Endothelial cell of umbilical vein (primary cell): ENCODE results near the gene AFF1. TPM values are rescaled to one million over a fixed set of nuclear protein-coding genes. Genes with fewer than 3 reads are reported as not detected.

Experiments
- BruUV-seq: library from RNA; stranded (reverse); fragments of 400-500 nt; replicated peaks from 2 replicates; lab custom pipeline; 2021; lab: Mats Ljungman, UMichigan
- CTCF ChIA-PET: fragments of 300-600, 350-600 bp; sonication (Branson Sonifier 250); formaldehyde crosslinking; loops from one replicate; lab custom pipeline; 2021; ENCODE audit warnings: antibody characterized with exemption, inconsistent platforms; lab: Charles Lee
- POLR2A ChIA-PET: fragments of 300-600, 350-600 bp; sonication (Branson Sonifier 250); formaldehyde crosslinking; loops from one replicate; lab custom pipeline; 2021; ENCODE audit warnings: antibody characterized with exemption, inconsistent platforms; lab: Charles Lee
- DNase-seq: peaks from one replicate; pipeline ENCODE4 v3.0.0-alpha.2; 2011; ENCODE audit warnings: low read depth, low spot score
- FAIRE-seq: peaks from 2 replicates; lab custom pipeline; 2011; peaks lifted over from hg19 to GRCh38; lab: Jason Lieb, UNC
- H2AFZ ChIP-seq: 2 replicates; pipeline ENCODE4 v1.6.0; 2012; ENCODE audit warnings: low read depth, low read length, control low read depth, inconsistent platforms
- H3K27ac ChIP-seq: 2 replicates; pipeline ENCODE4 v1.5.1; 2011; ENCODE audit warnings: low read depth, mild to moderate bottlenecking, control low read depth, low read length, moderate library complexity; ENCODE audit not compliant: insufficient read depth
- H3K27me3 ChIP-seq, 2 experiments: 2 replicates each; pipeline versions ENCODE4 v1.6.0 to v1.6.1; 2011; ENCODE audit warnings: low read length in 2 of 2, mixed read lengths in 1 of 2; ENCODE audit not compliant: control insufficient read depth in 2 of 2, insufficient read depth in 2 of 2
- H3K36me3 ChIP-seq, 2 experiments: 2 replicates in 1 of 2; 3 replicates in 1 of 2; pipeline ENCODE4 v1.5.1; 2011; ENCODE audit warnings: low read length in 2 of 2, mild to moderate bottlenecking in 1 of 2, moderate library complexity in 1 of 2; ENCODE audit not compliant: control insufficient read depth in 2 of 2, insufficient read depth in 2 of 2; ENCODE audit errors: extremely low read depth in 1 of 2
- H3K4me1 ChIP-seq: 3 replicates; pipeline ENCODE4 v1.5.1; 2011; ENCODE audit warnings: mild to moderate bottlenecking, low read length; ENCODE audit not compliant: control insufficient read depth, insufficient read depth; ENCODE audit errors: extremely low read depth
- H3K4me2 ChIP-seq: 2 replicates; pipeline ENCODE4 v1.6.1; 2011; ENCODE audit warnings: low read length, control low read depth, mixed read lengths; ENCODE audit not compliant: insufficient read depth
- H3K4me3 ChIP-seq, 3 experiments: fragments of 200-600 bp in 1 of 3; sonication (generic), shearing (Covaris generic) in 1 of 3; replicated peaks in 1 of 3; 2 replicates each; pipeline ENCODE4 v1.5.1; 2011 to 2016; ENCODE audit warnings: control low read depth in 3 of 3, low read length in 3 of 3, mild to moderate bottlenecking in 2 of 3, inconsistent platforms in 1 of 3, low read depth in 1 of 3, moderate library complexity in 1 of 3; ENCODE audit not compliant: insufficient read depth in 1 of 3
- H3K79me2 ChIP-seq: 2 replicates; pipeline ENCODE4 v1.6.0; 2012; ENCODE audit warnings: low read length, inconsistent platforms; ENCODE audit not compliant: control insufficient read depth, insufficient read depth
- H3K9ac ChIP-seq: replicated peaks from 2 replicates; pipeline ENCODE3; 2011; ENCODE audit warnings: low read length, control low read depth; ENCODE audit not compliant: insufficient read depth; ENCODE audit errors: extremely low read depth
- H3K9me1 ChIP-seq: replicated peaks from 3 replicates; pipeline ENCODE4 v1.6.0; 2011; ENCODE audit warnings: mild to moderate bottlenecking, low read length; ENCODE audit not compliant: control insufficient read depth, insufficient read depth; ENCODE audit errors: extremely low read depth
- H3K9me3 ChIP-seq: replicated peaks from 2 replicates; pipeline ENCODE4 v1.5.1; 2012; ENCODE audit warnings: low read length, inconsistent platforms; ENCODE audit not compliant: control insufficient read depth, insufficient read depth
- H4K20me1 ChIP-seq: replicated peaks from 2 replicates; pipeline ENCODE3; 2011; ENCODE audit warnings: mild to moderate bottlenecking, low read length; ENCODE audit not compliant: control insufficient read depth, insufficient read depth; ENCODE audit errors: extremely low read depth
- CTCF ChIP-seq, 2 donors: IDR thresholded peaks; 1 replicate in 1 of 2; 2 replicates in 1 of 2; pipeline ENCODE4 v1.5.1; 2011; ENCODE audit warnings: low read length in 2 of 2, mild to moderate bottlenecking in 2 of 2, moderate library complexity in 2 of 2, control low read depth in 1 of 2, inconsistent platforms in 1 of 2, low read depth in 1 of 2; ENCODE audit not compliant: insufficient read depth in 1 of 2; ENCODE audit errors: extremely low read depth in 1 of 2
- EZH2 ChIP-seq: IDR thresholded peaks from 2 replicates; pipeline ENCODE4 v1.6.1; 2012; ENCODE audit warnings: borderline replicate concordance, low read depth, mild to moderate bottlenecking, moderate library complexity, low read length, inconsistent platforms; ENCODE audit not compliant: severe bottlenecking
- FOS ChIP-seq: IDR thresholded peaks from 2 replicates; pipeline ENCODE4 v1.6.1; 2011; ENCODE audit warnings: mild to moderate bottlenecking, low read length, moderate library complexity, borderline replicate concordance; ENCODE audit not compliant: insufficient read depth
- GATA2 ChIP-seq: IDR thresholded peaks from 2 replicates; pipeline ENCODE4 v1.7.0; 2011; ENCODE audit warnings: low read depth, mild to moderate bottlenecking, moderate library complexity, mixed read lengths, low read length; ENCODE audit not compliant: insufficient read length, insufficient read depth
- JUN ChIP-seq: IDR thresholded peaks from 2 replicates; pipeline ENCODE4 v1.6.1; 2011; ENCODE audit warnings: borderline replicate concordance, low read depth; ENCODE audit not compliant: insufficient read length, insufficient read depth
- MAX ChIP-seq: IDR thresholded peaks from 2 replicates; pipeline ENCODE4 v1.6.1; 2011; ENCODE audit not compliant: insufficient read depth, insufficient read length
- MYC ChIP-seq: IDR thresholded peaks from one replicate; pipeline ENCODE4 v1.6.1; 2011; ENCODE audit warnings: mild to moderate bottlenecking, low read depth, low read length
- POLR2A ChIP-seq: IDR thresholded peaks from 2 replicates; pipeline ENCODE4 v1.6.1; 2012; ENCODE audit warnings: low read depth, mild to moderate bottlenecking, control low read depth, low read length
- POLR2AphosphoS5 ChIP-seq: IDR thresholded peaks from 2 replicates; pipeline ENCODE4 v1.6.1; 2012; ENCODE audit warnings: low read depth, mild to moderate bottlenecking, control low read depth, low read length, moderate library complexity; ENCODE audit not compliant: insufficient read depth
- dilution Hi-C: fragments of 300-500 bp; cut with MboI; formaldehyde crosslinking; loops from one replicate; pipeline ENCODE4 v1.15.0; 2019; ENCODE audit warnings: low sequenced_read_pairs; ENCODE audit not compliant: extremely low pct_ligation_motif_present
- intact Hi-C: fragments of 100-400 bp; cut with micrococcal nuclease; formaldehyde crosslinking; loops from one replicate; pipeline ENCODE4 v1.10.0; 2022
- polyA plus RNA-seq, 4 experiments: library from polyadenylated mRNA; depleted of rRNA in 3 of 4; stranded (reverse) in 3 of 4; unstranded in 1 of 4; fragments of >200 nt; gene quantifications; 2 replicates each; pipeline versions ENCODE4 v1.2.1 to v1.2.3, GENCODE V29; 2011 to 2012; ENCODE audit warnings: missing spikeins in 1 of 4
- total RNA-seq: library from RNA; stranded (reverse); gene quantifications from 2 replicates; pipeline ENCODE4 v1.2.3, GENCODE V29; 2021

AFF1 gene
- total and polyA plus RNA-seq, 2 donors (not counting 3 experiments of a cell fraction or from before 2014, with no cell fraction given): 26.2 to 106 TPM

- Histone ChIP-seq H3K27ac (no peak overlapping the region), H3K79me2 (peaks cover 4% of the 10 kb centered on the region), H3K4me1 (peaks cover 35% of the 10 kb centered on the region), H3K9me1 (no peaks in the 10 kb centered on the region), H3K36me3 (peaks cover 0 to 3% of the 10 kb centered on the region in 2 experiments), H4K20me1 (no peaks in the 10 kb centered on the region), H3K9ac (no peak overlapping the region), H3K4me3 (no peak overlapping the region), H3K27me3 (no peaks in the 10 kb centered on the region), H3K9me3 (no peaks in the 10 kb centered on the region), H3K4me2 (no peak overlapping the region), H2AFZ (no peak overlapping the region)
- ChIA-PET CTCF (no interaction called here), POLR2A (no interaction called here)
- BruUV-seq: no TSS peak
- dilution Hi-C loops (no loop called here), intact Hi-C loops (no loop called here)
- DNase-seq (no peak), FAIRE-seq (no peak)
- TF ChIP-seq EZH2 (no peak), CTCF (IDR thresholded peaks at IDR 0.05; ENCODE audit: extremely low read depth in 1 of 2, insufficient read depth in 1 of 2, low read depth in 1 of 2, low read length in 2 of 2) (no peak), FOS (no peak), POLR2AphosphoS5 (no peak), MYC (no peak), MAX (no peak), POLR2A (no peak), GATA2 (no peak), JUN (no peak)
These were observed 153.4 kb downstream of the AFF1 start for GRCh38 chr4:87088186-87088585.
